GM03348 (cell line): ENCODE data around the gene SCN1B.
A peak's percentile ranks its signal among the peaks of the same experiment; 100 is the strongest.

Source experiments
- DNase-seq: peaks from one replicate; pipeline ENCODE4 v3.0.0; 2012; ENCODE audit warnings: low spot score

The SCN1B gene

DNA sequence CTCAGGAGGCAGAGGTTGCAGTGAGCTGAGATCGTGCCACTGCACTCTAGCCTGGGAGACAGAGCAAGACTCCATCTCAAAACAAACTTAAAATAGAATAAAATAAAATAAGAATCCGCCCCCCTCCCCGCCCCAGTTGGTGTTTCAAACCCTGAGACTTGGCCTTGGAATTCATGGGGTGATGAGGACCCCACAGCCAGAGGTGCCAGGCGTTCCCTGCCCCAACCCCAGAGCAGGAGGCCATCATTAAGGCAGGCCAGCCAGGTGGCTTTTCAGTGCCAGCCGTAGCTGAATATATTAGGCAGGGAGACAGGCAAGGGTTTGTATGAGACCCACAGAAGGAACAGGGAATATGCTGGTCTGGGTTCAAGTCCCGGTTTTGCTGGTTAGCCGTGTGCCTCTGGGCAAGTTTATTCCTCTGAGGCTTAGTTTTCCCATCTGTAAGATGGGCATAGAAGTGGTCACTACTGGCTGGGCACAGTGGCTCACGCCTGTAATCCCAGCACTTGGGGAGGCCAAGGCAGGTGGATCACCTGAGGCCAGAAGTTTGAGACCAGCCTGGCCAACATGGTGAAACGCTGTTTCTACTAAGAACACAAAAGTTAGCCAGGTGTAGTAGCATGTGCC is 23.5 kb downstream of the SCN1B start:
- no peak for DNase-seq

DNA sequence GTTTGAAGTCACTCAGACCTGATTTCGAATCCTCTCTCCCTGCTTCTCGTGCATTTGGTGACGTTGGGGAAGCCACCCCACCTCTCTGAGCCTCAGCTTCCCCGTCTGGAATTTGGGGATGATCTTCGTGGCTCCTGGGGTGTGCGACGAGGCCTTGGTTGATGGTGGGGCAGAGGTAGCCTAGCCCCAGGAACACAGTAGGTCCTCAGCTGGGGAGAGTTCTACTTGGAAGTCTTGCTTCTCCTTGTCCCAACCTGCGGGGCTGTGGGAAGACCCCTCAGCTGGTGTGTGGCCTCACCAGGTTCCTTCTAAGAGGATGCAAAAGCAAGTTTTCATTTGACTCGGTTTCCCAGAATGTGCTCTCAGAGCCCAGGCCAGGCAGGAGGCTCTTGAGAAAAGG is 24.4 kb downstream of the SCN1B start:
- DNase-seq: no peak

- no peak for DNase-seq
Observed at GRCh38 chr19:35055715-35056179, 25.5 kb downstream of the SCN1B start.

GRCh38 chr19:35056513-35057063 is 26.3 kb downstream of the SCN1B start:
- DNase-seq: no peak

DNA sequence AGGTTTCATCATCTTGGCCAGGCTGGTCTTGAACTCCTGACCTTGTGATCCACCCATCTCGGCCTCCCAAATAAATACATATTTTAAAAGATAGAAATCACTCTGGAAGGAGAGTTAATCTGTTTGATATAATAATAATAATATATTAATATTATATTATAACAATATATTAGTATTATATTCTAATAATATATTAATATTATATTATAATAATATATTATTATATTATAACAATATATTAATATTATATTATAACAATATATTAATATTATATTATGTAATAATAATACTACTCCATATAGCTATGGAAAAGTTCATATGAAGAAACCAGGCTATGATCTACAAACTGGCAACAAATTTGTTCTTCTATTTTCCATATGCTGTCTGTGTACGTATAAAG is 28.1 kb downstream of the SCN1B start:
- no peak for DNase-seq

GRCh38 chr19:35059006-35059798 is 28.9 kb downstream of the SCN1B start:
- no peak for DNase-seq

DNA sequence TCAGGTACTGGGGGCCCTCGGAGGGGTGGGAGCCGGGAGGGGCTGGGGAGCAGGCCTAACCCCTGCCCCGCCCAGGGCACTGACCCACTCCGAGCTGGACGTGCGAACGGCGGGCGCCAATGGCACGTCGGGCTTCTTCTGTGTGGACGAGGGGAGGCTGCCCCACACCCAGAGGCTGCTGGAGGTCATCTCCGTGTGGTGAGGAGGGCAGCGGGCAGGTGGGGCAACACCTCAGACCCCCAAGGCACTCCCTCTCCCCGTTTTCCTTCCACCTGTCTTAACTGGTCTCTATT is 29.5 kb downstream of the SCN1B start:
- DNase-seq: no peak

- DNase-seq: no peak
Observed at GRCh38 chr19:35060160-35060855, 30.0 kb downstream of the SCN1B start.

GRCh38 chr19:35061583-35062373 is 31.5 kb downstream of the SCN1B start:
- DNase-seq: no peak

DNA sequence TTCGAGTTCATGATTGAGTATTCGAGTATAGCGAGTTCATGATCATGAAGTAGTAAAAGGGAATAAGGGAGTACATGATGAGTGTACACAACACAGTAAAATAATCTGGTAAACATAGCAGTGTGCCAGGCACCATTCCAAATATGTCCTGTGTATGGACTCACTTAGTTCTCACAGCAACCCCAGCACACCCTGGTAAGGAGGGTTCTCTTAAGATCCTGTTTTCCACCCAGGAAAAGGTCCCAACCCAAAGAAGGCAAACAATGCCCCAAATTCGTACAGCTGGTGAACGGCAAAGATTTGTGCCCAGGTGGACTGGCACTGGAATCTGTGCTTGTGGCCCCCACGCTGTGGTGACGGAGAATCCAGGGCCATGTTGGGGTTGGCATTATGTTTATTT is 32.7 kb downstream of the SCN1B start:
- DNase-seq: no peak

GRCh38 chr19:35063940-35064818 is 33.9 kb downstream of the SCN1B start:
- DNase-seq: peak; percentile 60

DNA sequence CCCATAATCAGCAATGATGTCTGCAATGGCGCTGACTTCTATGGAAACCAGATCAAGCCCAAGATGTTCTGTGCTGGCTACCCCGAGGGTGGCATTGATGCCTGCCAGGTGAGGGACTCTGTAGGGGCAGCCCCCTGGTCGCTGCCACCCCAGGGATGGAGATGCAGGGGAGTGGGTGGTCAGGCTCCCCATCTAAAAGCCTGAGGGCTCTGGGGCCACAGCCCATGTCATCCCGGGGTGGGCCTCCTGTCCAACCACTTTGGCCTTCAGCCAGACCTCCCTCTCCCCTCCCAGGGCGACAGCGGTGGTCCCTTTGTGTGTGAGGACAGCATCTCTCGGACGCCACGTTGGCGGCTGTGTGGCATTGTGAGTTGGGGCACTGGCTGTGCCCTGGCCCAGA is 35.3 kb downstream of the SCN1B start:
- no peak for DNase-seq

DNA sequence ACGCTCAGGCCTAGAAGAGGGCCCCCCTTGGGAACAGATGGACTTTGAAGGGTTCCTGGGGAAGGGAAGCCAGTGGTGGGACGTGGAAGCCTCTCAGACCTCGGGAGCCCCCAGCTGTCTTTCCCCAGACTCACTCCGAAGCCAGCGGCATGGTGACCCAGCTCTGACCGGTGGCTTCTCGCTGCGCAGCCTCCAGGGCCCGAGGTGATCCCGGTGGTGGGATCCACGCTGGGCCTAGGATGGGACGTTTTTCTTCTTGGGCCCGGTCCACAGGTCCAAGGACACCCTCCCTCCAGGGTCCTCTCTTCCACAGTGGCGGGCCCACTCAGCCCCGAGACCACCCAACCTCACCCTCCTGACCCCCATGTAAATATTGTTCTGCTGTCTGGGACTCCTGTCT is 35.9 kb downstream of the SCN1B start:
- no peak for DNase-seq

GRCh38 chr19:35066691-35067563 is 36.7 kb downstream of the SCN1B start:
- DNase-seq: peak; percentile 90

- no peak for DNase-seq
Observed at GRCh38 chr19:35068941-35069634, 38.8 kb downstream of the SCN1B start.

DNA sequence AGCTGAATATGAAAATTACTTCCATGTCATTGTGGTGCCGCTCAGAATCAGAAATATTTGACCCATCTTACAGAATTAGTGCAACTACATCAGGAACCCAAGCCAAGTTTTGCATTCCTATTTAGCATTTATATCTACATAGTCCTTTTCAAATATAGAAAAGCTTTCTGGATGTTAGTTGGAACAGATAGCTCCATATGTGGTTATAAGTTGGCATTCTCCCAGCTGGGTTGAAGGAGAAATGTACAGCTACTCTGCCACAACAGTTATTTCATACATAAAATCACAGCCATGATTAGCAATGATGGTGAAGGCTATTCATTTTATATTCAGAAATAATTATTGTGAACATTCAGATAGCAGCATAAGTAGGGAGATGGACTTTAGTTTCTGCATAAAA is 39.4 kb downstream of the SCN1B start:
- DNase-seq: no peak

GRCh38 chr19:35070471-35070870 is 40.2 kb downstream of the SCN1B start:
- no peak for DNase-seq

- no peak for DNase-seq
Observed at GRCh38 chr19:35073516-35073915, 43.2 kb downstream of the SCN1B start.

DNA sequence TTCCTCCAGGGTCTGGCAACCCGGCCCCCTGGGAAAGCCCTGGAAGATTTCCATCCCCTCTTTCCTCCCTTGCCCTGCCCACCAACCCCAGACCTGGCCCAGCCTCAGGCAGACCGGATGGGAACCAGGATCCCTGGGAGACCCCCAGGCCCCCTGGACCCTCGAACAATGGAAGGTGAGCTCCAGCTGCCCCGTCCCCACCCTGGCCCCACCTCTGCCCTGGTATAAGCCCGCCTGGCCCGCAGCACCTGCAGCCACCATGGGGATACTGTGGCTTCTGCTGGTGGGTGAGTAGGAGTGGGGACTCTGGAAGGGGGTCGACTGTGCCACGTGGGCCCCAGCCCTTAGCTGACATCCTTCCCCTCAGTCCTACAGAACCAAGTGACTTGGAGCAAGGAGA is 43.7 kb downstream of the SCN1B start:
- no peak for DNase-seq
